Adrenal gland (tissue), 12 donors: ENCODE results near the gene SLC6A11. TPM values are rescaled to one million over a fixed set of nuclear protein-coding genes. Genes with fewer than 3 reads are reported as not detected.

Source experiments
- DNase-seq, 7 donors: peaks; one replicate each; pipeline ENCODE4 v3.0.0-alpha.2; 2019 to 2020
- H3K27ac ChIP-seq, 5 donors: fragments of 200-600 bp; sonication (generic) in 4 of 5; 1 replicate in 3 of 5; 2 replicates in 2 of 5; pipeline versions ENCODE4 v1.5.1 to v1.8.0; 2016 to 2020; ENCODE audit warnings: mild to moderate bottlenecking in 1 of 5
- H3K27me3 ChIP-seq: fragments of 200-600 bp; 2 replicates; pipeline ENCODE4 v1.8.0; 2021
- H3K36me3 ChIP-seq, 2 donors: fragments of 200-600 bp; replicated peaks in 1 of 2; 1 replicate in 1 of 2; 2 replicates in 1 of 2; pipeline versions ENCODE4 v1.5.1 to v1.8.0; 2018 to 2022
- H3K4me1 ChIP-seq, 2 donors: fragments of 200-600 bp; replicated peaks in 1 of 2; 1 replicate in 1 of 2; 2 replicates in 1 of 2; pipeline versions ENCODE4 v1.5.1 to v1.8.0; 2018 to 2021
- H3K4me3 ChIP-seq, 4 donors: fragments of 200-600 bp; sonication (generic) in 3 of 4; one replicate each; pipeline ENCODE4 v1.5.1; 2016 to 2018
- H3K9me3 ChIP-seq, 3 donors: fragments of 200-600 bp; sonication (generic) in 1 of 3; replicated peaks in 1 of 3; 1 replicate in 2 of 3; 2 replicates in 1 of 3; pipeline versions ENCODE4 v1.5.1 to v1.8.0; 2016 to 2021
- POLR2A ChIP-seq, 2 donors: fragments of 450-650 bp; IDR thresholded peaks; one replicate each; pipeline ENCODE4 v1.6.1; 2017; ENCODE audit warnings: antibody characterized with exemption in 2 of 2, mild to moderate bottlenecking in 2 of 2, moderate library complexity in 1 of 2
- WGBS, 4 donors: extraction: QIAGEN DNeasy Blood & Tissue Kit in 2 of 4; methylation state at CpG; one replicate each; pipeline versions ENCODE4 v1.1.5 to v1.1.7; 2013 to 2017; 5-methylcytosine and 5-hydroxymethylcytosine counted together
- intact Hi-C, 2 donors: fragments of 100-400 bp; cut with DNase I; formaldehyde crosslinking; loops; one replicate each; pipeline versions ENCODE4 v1.14.1 to v1.15.0; 2022 to 2023
- polyA plus RNA-seq, 3 donors: library from polyadenylated mRNA; stranded (reverse); fragments of 200-250 nt in 2 of 3; fragments of 350-450 nt in 1 of 3; fragmentation: Illumina TruSeq in 1 of 3; extraction: RNeasy Lipid Tissue Mini Kit (QIAGEN cat#74804) in 1 of 3; gene quantifications; one replicate each; pipeline ENCODE4 v1.2.3, GENCODE V29; 2013 to 2014
- total RNA-seq, 9 donors: library from RNA; depleted of rRNA in 4 of 9; stranded (reverse); fragments of >200 nt in 4 of 9; fragments of 120-200 nt in 1 of 9; fragmentation: NEBNext Ultra II Directional in 1 of 9; extraction: Animal tissue kit (Norgen Biotek cat#: 25700) in 1 of 9; gene quantifications; one replicate each; pipeline versions ENCODE4 v1.1.0 to v1.2.4, GENCODE V29; 2013 to 2023
- TF ChIP-seq, protein P1 (sequence below), 6 experiments: fragments of 450-650 bp in 4 of 6; fragments of 200-600 bp in 2 of 6; sonication (generic) in 1 of 6; IDR thresholded peaks; 1 replicate in 5 of 6; 2 replicates in 1 of 6; pipeline versions ENCODE4 v1.5.1 to v1.8.0; 2016 to 2021; ENCODE audit warnings: antibody characterized with exemption in 6 of 6, mild to moderate bottlenecking in 2 of 6, moderate library complexity in 1 of 6
- donor health status: healthy with polysubstance abuse.
- donor health status: Bipolar disorder and iron deficiency.
- donor health status: DM: yes; HTN: yes; CAD: no.
- donor health status: DM: no; HTN: no; CAD: no.
- donor health status: DM: no; HTN: no; CAD: no.
- donor health status: DM: yes; HTN: yes; CAD: no.

The SLC6A11 gene
- total and polyA plus RNA-seq, 12 donors = 0.03 to 0.17 (median 0.06) TPM; not detected in 7

DNA sequence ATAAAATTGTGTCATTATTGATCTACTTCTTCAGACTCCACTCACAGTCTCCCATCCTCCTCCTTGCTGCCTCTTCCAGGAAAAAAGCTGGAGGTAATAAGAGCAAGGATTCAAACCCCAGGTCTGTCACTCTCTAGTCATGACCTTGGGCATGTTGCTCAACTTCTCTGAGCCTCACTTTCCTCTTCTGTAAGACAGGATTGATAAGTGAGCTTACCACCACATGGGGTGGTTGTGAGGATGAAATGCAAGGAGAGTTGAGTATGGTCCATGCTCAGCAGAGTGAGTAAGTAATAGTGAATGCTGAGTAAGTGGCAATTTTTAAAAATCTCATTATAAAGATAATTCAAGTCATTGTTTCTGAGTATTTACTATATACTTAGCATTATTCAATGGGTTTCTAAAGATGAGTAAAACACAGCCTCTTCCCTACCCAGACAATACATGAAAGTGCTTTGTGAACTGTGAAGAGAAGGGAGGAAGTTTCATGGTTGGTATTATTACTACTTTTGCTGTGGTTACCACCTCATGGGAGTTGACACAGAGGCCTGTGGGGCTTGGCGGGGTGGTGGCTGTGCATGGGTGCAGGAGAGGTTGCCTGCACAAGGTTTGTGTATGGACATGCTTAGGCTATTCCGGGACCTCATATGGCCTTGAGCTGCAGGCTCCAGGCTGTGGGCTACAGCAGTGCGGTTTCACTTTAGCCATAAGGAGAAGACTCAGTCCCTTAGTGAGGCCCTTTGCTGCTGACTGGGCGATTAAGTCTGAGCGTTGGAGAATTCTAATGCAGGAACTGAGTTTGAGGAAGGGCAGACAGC is 30.0 kb downstream of the SLC6A11 start:
- no peak overlapping the region for H3K4me3 ChIP-seq
- no peaks in the 10 kb centered on the region for H3K27me3 ChIP-seq
- intact Hi-C loops = no loop called here
- H3K27ac ChIP-seq = peak overlapping the region in 1 of 5 donors; percentile 32
- TF ChIP-seq POLR2A (IDR thresholded peaks at IDR 0.05) = no peak
- TF ChIP-seq, protein P1, sequence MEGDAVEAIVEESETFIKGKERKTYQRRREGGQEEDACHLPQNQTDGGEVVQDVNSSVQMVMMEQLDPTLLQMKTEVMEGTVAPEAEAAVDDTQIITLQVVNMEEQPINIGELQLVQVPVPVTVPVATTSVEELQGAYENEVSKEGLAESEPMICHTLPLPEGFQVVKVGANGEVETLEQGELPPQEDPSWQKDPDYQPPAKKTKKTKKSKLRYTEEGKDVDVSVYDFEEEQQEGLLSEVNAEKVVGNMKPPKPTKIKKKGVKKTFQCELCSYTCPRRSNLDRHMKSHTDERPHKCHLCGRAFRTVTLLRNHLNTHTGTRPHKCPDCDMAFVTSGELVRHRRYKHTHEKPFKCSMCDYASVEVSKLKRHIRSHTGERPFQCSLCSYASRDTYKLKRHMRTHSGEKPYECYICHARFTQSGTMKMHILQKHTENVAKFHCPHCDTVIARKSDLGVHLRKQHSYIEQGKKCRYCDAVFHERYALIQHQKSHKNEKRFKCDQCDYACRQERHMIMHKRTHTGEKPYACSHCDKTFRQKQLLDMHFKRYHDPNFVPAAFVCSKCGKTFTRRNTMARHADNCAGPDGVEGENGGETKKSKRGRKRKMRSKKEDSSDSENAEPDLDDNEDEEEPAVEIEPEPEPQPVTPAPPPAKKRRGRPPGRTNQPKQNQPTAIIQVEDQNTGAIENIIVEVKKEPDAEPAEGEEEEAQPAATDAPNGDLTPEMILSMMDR (IDR thresholded peaks at IDR 0.05) = no peak
- no peaks in the 10 kb centered on the region for H3K4me1 ChIP-seq
- no peaks in the 10 kb centered on the region for H3K36me3 ChIP-seq
- 42 to 50% (median 45%) methylated on average over 5 of the region's 5 CpGs for WGBS, 4 donors
- no peaks in the 10 kb centered on the region for H3K9me3 ChIP-seq
- DNase-seq = peak in 6 of 7 donors; percentile 20 to 52 (median 30)

DNA sequence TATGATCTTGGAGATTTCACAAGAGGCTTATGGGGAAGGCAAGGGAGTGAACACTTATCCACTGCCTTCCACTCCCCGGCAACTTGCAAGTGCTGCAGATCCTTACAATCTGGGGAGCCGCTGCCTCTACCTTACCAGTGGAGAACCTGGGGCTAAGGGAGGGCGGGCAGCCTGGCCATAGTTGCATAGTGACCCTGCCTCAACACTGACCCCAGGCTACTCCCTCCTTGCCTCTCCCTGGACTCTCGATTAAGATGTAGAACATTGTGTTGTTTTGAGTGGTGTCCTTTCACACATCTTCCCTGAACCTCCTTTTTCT is 30.6 kb downstream of the SLC6A11 start:
- TF ChIP-seq, protein P1 (IDR thresholded peaks at IDR 0.05) = no peak
- TF ChIP-seq POLR2A (IDR thresholded peaks at IDR 0.05) = no peak
- Histone ChIP-seq H3K4me1 (no peaks in the 10 kb centered on the region), H3K9me3 (no peaks in the 10 kb centered on the region), H3K36me3 (no peaks in the 10 kb centered on the region), H3K4me3 (no peak overlapping the region), H3K27me3 (no peaks in the 10 kb centered on the region), H3K27ac (peak overlapping the region in 1 of 5 donors; percentile 32)
- no peak for DNase-seq
- intact Hi-C loops = no loop called here
- WGBS, 4 donors = 50 to 84% (median 74%) methylated on average over 3 to 4 of the region's 4 CpGs

DNA sequence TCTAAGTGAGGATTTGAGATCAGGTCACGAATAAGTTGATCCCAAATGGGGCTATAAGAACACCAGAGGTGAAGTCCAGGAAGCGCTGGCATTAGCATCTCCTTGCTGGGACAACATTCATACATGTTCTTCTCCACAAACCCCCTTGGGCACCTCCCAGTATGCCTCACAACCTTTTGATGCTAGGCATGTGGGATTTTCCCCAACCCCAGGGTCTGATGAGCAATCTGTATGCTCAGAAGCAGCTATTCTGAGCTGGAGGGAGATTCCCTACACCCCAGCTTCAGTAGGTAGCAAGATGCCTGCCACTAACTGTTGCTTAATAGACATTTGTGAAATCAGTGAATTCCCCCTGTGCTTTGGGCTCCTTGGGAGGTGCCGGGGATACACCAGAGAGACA is 32.2 kb downstream of the SLC6A11 start:
- Histone ChIP-seq H3K27ac (no peak overlapping the region), H3K4me1 (no peaks in the 10 kb centered on the region), H3K36me3 (no peaks in the 10 kb centered on the region), H3K27me3 (no peaks in the 10 kb centered on the region), H3K4me3 (no peak overlapping the region), H3K9me3 (no peaks in the 10 kb centered on the region)
- no peak for TF ChIP-seq POLR2A (IDR thresholded peaks at IDR 0.05)
- TF ChIP-seq, protein P1 (IDR thresholded peaks at IDR 0.05) = no peak
- no peak for DNase-seq
- intact Hi-C loops = no loop called here
- 80 to 92% (median 86%) methylated on average over 3 of the region's 3 CpGs for WGBS, 4 donors

DNA sequence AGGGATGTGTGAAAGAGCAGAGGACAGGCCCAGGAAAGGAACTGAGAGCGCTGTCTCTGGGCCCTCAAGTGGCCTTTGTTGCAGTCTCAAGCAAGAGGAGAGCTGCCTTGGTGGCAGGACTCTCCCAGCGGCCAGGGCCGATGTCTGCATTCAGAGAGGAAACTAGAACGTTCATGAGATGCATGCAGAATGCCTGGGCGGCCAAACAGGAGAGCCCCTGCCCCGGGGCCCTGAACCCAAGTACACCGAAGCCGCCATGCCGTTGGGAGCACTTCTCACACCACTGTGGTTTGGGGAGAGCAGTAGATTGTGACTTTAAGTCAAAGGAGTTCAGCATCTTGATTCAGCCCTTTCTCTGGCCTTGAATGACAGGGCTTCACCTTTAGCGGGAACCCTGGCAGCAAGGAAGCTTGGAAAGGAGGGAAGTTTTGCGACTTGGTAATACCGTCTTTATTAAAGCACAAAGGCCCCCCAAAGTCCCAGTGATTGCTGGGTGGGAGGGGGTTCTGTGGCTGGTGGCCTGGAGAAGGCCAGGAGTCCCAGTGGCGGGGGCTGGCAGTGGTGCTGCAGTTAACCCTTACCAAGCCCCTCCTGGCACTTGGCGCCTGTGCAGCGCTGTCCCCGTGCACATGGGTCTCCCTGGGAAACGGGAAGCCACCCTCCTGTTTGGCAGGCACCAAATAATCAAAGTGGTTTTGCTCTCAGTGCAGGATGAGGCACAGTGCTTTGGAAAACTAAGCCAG is 36.2 kb downstream of the SLC6A11 start:
- Histone ChIP-seq H3K27me3 (no peaks in the 10 kb centered on the region), H3K27ac (no peak overlapping the region), H3K4me3 (no peak overlapping the region), H3K4me1 (no peaks in the 10 kb centered on the region), H3K36me3 (no peaks in the 10 kb centered on the region), H3K9me3 (no peaks in the 10 kb centered on the region)
- WGBS, 4 donors = 80 to 86% (median 82%) methylated on average over 14 to 17 of the region's 17 CpGs
- intact Hi-C loops = no loop called here
- TF ChIP-seq, protein P1 (IDR thresholded peaks at IDR 0.05) = no peak
- TF ChIP-seq POLR2A (IDR thresholded peaks at IDR 0.05) = no peak
- DNase-seq = no peak
